Urinary bladder (tissue), 4 donors: Measurements from ENCODE around the gene FOXD3. TPM values are rescaled to one million over a fixed set of nuclear protein-coding genes. Genes with fewer than 3 reads are reported as not detected.

Source experiments
- DNase-seq: peaks from one replicate; pipeline ENCODE4 v3.0.0-alpha.2; 2015; ENCODE audit errors: extremely low spot score
- H3K27ac ChIP-seq: one replicate; pipeline ENCODE4 v1.5.1; 2013; ENCODE audit warnings: low read depth, mild to moderate bottlenecking, moderate library complexity
- H3K36me3 ChIP-seq: one replicate; pipeline ENCODE4 v1.6.1; 2013; ENCODE audit warnings: mild to moderate bottlenecking, moderate library complexity; ENCODE audit not compliant: insufficient read depth
- H3K4me1 ChIP-seq: one replicate; pipeline ENCODE4 v1.6.1; 2013; ENCODE audit warnings: mild to moderate bottlenecking, moderate library complexity; ENCODE audit not compliant: insufficient read depth
- H3K4me3 ChIP-seq: one replicate; pipeline ENCODE4 v1.5.1; 2013; ENCODE audit warnings: low read depth, low read length
- WGBS: extraction: QIAGEN DNeasy Blood & Tissue Kit; methylation state at CpG from one replicate; pipeline ENCODE4 v1.1.7; 2013; 5-methylcytosine and 5-hydroxymethylcytosine counted together
- polyA plus RNA-seq: library from polyadenylated mRNA; stranded (reverse); fragments of 200-250 nt; gene quantifications from one replicate; pipeline ENCODE4 v1.2.3, GENCODE V29; 2013
- total RNA-seq: library from RNA; depleted of rRNA; stranded (reverse); fragments of >200 nt; gene quantifications from one replicate; pipeline ENCODE4 v1.2.3, GENCODE V29; 2014
- donor health status: healthy with polysubstance abuse.
- donor health status: healthy.

Gene FOXD3
- total RNA-seq (2.9 TPM), polyA plus RNA-seq (1.1 TPM)

DNA sequence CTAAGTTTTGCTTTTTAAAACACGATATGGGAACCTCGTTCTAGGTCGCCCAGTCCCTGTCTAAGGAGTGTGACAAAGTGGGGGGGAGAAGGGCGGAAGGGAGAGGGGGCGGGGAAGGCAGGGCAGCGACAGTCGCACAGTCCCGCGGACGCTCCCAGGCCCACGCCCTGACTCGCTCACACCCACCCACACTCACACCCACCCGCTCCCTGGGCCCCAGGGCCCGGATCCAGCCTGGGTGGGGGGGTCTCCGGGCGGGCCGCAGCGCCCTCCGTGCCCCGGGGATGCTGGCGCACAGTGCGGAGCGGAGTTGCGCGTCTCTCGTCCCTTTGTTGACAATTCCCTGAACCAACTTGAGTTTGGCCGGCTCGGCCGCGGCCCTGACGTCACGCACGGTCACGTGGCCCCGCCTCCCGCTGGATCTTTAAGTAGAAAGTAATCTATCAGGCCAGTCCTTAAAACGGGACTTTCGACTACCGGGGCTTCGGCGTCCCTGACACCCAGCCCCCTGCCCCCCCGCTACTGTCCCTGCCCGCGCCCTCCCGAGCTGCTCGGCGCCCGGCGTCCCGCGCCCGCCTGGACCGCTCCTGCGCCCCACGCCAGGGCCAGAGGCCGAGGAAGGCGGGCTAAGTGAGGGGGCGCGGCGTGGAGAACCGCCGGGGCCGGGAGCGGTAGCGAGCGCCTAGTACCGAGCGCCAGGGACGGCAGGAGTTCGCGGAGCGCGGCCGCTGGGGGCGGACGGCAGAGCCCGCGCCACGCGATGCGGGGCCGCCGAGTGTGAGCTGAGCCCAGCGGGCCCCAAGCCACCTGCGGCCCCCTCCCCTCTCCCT is at the start of gene FOXD3:
Gene FOXD3, plus strand, starts transcription at position 454 of the 830 bp plus-strand sequence. CDS start 492 bp downstream, outside the sequence.
- under 1% methylated on average over 85 of the region's 85 CpGs for WGBS
- no peak within 1 kb of the TSS for H3K27ac ChIP-seq
- no peak for DNase-seq
- H3K36me3 ChIP-seq = no peaks in the 10 kb centered on the region
- peaks cover 5% of the 10 kb centered on the region for H3K4me1 ChIP-seq
- peak within 1 kb of the TSS; percentile 58 for H3K4me3 ChIP-seq

DNA sequence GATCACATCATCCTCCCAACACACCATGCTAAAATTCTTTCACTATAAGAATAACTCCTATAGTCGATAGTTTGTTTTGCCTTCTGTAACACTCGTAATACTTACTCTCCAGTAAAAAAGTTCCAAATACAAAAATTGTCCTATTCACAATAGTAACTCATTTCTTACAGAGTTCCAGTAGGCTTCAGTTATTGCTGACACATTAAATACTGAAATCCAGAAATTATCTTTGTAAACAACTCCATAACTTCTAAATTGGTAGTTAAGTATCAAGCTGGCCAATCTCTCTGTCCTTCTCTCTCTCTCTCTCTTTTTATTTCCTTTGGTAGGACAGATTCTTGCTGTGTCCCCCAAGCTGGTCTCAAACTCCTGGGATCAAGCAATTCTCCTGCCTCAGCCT is 49.6 kb upstream of the FOXD3 start:
- H3K4me3 ChIP-seq = no peak overlapping the region
- DNase-seq = no peak
- H3K27ac ChIP-seq = no peak overlapping the region

DNA sequence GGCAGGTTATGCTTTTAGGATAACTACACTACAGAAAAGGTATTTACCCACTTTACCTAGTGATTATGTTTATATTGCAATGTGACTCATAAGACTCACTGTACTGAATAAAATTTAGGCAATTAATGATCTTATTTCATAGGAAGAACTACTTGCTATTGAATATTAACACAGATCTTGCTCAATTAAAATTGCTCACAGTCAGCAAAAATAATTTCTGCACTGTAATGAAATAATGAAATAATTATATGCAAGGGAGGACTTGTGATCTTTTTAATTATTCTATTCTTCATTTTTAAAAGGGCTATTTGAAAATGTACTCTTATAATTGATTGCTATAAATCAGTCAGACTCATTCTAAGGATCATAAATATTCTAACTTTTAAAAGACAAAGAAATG is 48.0 kb upstream of the FOXD3 start:
- H3K4me1 ChIP-seq = no peaks in the 10 kb centered on the region
- DNase-seq = no peak
- no peaks in the 10 kb centered on the region for H3K36me3 ChIP-seq
- no peak overlapping the region for H3K4me3 ChIP-seq
- no peak overlapping the region for H3K27ac ChIP-seq

More for the DNA sequence above, 49.6 kb upstream of the FOXD3 start:
- H3K36me3 ChIP-seq = no peaks in the 10 kb centered on the region
- H3K4me1 ChIP-seq = no peaks in the 10 kb centered on the region
- WGBS = 79% methylated on average over 2 of the region's 2 CpGs

DNA sequence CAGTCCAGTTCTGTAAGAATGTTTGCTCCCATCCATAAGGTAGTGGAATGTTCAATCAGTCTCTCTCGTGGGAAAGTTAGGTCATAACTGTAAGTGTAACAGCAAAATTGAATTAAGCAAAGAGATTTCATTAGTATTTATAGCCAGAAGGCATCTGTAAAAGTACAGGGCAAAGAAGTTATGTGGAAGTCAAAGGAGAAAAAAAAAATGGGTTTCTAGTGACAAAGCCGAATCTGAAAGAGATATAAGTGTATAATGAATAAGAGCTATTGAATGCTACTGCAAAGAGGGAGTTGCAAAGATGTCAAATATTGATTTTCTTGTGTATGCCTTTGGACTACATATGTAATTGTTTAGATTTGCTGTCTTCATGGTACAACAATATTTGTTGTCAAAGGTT is 47.4 kb upstream of the FOXD3 start:
- Histone ChIP-seq H3K27ac (no peak overlapping the region), H3K36me3 (no peaks in the 10 kb centered on the region), H3K4me1 (no peaks in the 10 kb centered on the region), H3K4me3 (no peak overlapping the region)
- 46% methylated on average over 2 of the region's 2 CpGs for WGBS
- no peak for DNase-seq

DNA sequence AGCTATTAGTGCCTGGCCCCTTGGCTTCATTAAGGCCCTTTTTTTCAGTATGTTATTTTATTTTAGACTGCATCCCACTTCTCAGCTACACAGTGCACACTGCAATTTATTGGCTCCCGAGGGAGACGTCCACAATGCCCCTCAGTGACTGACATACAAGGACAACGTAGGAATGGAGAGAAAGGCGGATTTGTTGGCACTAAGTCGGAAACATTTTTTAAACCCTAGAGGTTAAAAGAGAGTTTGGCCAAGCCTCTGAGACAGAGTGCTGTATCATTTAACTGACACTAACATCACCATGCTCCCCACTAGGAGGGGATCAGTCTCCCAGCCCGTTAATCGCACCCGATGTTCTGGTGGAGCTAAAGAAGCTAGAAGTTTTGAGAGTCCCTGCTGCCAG is 45.7 kb upstream of the FOXD3 start:
- Histone ChIP-seq H3K4me1 (no peaks in the 10 kb centered on the region), H3K4me3 (no peak overlapping the region), H3K36me3 (no peaks in the 10 kb centered on the region), H3K27ac (no peak overlapping the region)
- no peak for DNase-seq
- 34% methylated on average over 8 of the region's 8 CpGs for WGBS

DNA sequence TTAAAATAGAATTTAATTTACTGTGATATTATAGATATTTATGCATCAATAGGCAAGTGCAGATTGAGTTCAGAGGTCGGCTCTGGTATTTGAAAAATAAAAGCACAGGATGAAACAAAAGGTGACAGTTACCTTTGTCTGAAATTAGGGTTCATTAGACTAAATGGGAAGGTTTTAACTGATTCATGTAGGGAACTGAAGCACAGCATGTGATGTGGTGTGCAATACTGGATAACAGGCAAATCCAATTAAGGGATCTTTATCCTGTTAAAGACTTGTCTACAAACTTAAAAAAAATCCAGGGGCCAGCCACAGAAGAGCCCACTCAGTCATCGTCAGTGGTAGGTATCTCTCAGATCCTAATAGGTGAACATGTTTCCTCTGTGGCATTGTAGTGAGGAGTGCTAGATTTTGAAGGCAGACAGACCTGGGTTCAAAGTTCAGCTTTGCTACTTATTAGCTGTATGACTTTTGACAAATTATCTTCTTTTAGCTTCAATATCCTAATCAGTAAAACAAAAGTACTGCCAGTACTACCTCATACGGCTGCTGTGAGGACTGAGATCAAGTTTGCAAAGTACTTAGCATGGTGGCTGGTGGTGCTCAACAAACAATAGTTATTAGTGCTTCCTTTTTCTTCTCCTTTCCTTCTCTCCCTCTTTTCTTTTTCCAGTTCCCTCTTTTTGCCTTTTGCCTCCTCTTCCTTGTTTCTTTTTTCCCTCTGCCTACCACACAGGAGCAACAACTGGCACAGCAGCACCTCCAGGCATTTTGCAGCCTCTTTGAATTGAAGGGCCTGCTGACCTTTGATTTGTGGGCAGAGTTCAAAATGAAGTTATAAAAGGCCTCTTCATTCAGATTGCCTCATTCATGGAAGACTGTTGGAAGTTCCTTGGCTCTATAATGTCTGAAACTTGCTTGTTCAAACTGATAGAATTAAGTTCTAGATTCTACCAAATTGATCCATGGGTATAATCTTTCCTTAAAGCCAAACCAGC is 44.9 kb upstream of the FOXD3 start:
- no peaks in the 10 kb centered on the region for H3K4me1 ChIP-seq
- DNase-seq = no peak
- H3K36me3 ChIP-seq = no peaks in the 10 kb centered on the region
- no peak overlapping the region for H3K27ac ChIP-seq
- no peak overlapping the region for H3K4me3 ChIP-seq
- 68% methylated on average over 3 of the region's 3 CpGs for WGBS

DNA sequence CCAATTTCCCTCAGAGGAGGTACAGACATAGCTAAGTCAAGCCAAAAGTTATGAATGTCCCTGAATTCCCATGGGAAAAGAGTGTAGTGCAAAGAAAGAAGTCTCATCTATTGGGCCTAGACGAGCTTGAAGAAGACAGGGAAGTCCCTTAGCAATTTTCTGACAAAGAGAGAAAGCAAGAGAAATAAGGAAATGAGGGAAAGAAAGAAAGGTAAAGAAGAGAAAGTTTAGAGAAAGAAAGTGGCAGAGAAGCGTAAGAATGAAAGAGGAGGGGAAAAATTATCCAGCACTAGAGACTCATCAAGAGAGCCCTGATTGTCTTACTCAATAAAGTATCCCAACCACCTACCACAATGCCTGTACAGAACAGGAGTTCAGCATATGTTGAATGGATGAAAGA is 40.6 kb upstream of the FOXD3 start:
- Histone ChIP-seq H3K36me3 (no peaks in the 10 kb centered on the region), H3K4me1 (no peaks in the 10 kb centered on the region), H3K4me3 (no peak overlapping the region), H3K27ac (no peak overlapping the region)
- no peak for DNase-seq
- 80% methylated on average over 2 of the region's 2 CpGs for WGBS

DNA sequence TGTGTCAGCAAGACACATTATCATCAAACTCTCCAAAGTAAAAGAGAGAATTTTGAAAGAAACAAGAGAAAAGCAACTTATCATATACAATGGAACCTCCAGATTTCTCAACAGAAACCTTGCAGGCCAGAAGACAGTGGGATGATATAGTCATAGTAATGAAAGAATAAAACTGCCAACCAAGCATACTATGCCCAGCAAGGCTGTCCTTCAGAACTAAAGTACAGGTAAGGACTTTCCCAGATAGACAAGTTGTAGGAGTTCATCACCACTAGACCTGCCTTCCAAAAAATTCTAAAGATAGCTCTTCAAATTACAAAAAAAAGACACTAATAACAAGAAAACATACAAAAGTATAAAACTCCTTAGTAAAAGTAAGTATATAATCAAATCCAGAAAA is 33.2 kb upstream of the FOXD3 start:
- no peak for DNase-seq
- no peak overlapping the region for H3K4me3 ChIP-seq
- H3K27ac ChIP-seq = no peak overlapping the region
- H3K4me1 ChIP-seq = no peaks in the 10 kb centered on the region
- H3K36me3 ChIP-seq = no peaks in the 10 kb centered on the region

DNA sequence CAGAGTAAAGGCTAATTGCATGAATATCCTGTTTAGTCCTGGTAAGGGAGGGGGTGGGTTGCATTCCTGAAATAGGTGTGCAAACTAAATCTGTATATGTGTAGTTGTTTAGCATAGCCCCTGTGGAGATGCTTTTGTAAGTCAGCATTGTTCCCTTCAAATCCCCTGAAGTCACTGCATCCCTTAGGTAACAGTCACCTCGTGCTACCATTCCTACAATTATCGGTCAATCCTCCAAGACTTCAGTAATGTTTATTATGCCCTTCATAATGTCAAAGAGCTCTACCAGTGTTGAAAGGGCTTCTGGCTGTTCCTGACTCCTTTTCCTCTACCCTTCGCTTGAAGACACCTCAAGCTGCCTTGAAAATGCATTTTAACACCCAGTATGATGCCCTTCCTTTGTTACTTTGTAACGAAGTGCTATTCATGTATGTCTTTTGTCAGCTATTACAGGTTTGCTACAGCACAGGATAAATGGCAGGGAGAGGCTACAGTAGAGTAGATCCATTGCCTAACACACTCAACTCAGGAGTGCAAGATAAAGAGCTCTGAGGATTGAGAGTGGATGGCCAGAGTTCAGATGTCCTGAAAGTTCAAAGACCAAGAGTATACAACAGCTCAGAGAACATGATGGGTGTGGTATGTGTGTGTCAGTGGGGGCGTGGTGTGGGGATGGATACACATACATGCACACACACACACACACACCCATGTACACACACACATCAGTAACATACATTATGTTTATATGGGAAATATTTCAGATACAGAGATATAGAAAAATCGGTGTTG is 27.4 kb upstream of the FOXD3 start:
- Histone ChIP-seq H3K4me1 (no peaks in the 10 kb centered on the region), H3K36me3 (no peaks in the 10 kb centered on the region), H3K27ac (no peak overlapping the region), H3K4me3 (no peak overlapping the region)
- 27% methylated on average over 6 of the region's 6 CpGs for WGBS
- no peak for DNase-seq

DNA sequence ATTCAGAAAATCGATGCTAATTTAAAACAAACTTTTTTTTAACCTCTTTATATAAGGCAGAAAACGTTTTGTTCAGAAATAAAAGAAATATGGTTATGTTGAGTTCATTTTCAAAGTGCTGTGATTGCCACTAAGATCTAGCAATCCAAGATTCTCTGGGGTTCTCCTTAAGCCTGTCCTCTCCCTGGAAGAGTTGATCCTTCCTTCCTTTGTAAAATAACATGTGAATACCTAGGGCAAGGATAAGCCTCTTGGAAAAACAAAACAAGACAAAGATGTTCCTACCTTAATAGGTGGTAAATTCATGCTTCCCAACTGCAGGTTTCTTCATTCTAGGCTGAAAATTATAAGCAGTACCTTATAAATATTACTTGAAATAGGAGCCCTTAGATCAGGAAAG is 18.0 kb upstream of the FOXD3 start:
- H3K36me3 ChIP-seq = no peaks in the 10 kb centered on the region
- DNase-seq = no peak
- no peaks in the 10 kb centered on the region for H3K4me1 ChIP-seq
- WGBS = 21% methylated on average over 2 of the region's 2 CpGs
- no peak overlapping the region for H3K4me3 ChIP-seq
- H3K27ac ChIP-seq = no peak overlapping the region

DNA sequence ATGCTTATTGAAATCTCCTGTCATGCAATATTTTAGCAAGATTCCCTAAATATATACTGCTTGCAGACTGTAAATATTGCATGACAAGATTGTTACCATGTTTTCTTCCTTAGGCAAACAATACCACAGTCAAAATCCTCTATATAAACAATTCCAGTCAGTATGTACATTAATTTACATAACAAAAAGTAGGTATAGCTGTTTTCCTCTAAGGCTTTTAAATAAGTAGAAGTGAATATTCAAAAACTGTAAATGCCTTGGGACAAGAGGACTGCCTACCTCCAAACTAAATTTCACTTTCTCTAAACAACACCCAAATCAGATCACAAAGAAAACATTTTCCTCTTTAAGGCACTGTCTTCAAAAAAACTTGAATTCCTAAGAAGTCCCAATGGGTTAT is 17.3 kb upstream of the FOXD3 start:
- H3K4me3 ChIP-seq = no peak overlapping the region
- no peaks in the 10 kb centered on the region for H3K4me1 ChIP-seq
- H3K27ac ChIP-seq = no peak overlapping the region
- no peaks in the 10 kb centered on the region for H3K36me3 ChIP-seq
- no peak for DNase-seq

DNA sequence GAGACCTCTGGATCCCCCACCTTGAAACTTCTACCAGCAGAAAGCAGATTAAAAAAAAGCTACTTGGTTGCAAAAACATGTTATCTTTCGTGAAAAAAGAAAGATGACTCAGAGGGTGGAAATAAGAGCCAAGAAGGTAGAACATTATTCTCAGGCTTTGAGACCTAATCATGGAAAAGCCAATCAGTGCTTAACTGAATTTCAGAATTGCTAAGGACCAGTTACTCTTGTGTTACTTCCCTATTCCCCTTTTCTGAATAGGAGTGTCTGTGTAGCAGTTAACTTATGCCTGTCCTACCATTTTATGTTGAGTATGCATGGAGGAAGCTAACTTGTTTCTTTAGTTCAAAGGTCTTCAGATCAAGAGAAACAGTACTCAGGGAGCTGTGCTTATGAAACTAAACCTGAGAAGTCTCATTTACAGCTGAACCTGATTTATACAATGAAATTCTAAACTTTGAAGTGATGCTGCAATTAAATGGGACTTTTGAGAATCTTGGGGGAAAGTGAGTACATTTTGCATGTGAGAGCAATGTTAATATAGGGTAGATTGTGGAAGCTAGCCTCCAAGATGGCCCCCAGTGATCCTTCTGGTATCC is 15.1 kb upstream of the FOXD3 start:
- H3K36me3 ChIP-seq = no peaks in the 10 kb centered on the region
- no peak overlapping the region for H3K27ac ChIP-seq
- 78% methylated on average over 1 of the region's 1 CpG for WGBS
- no peaks in the 10 kb centered on the region for H3K4me1 ChIP-seq
- H3K4me3 ChIP-seq = no peak overlapping the region
- DNase-seq = no peak

DNA sequence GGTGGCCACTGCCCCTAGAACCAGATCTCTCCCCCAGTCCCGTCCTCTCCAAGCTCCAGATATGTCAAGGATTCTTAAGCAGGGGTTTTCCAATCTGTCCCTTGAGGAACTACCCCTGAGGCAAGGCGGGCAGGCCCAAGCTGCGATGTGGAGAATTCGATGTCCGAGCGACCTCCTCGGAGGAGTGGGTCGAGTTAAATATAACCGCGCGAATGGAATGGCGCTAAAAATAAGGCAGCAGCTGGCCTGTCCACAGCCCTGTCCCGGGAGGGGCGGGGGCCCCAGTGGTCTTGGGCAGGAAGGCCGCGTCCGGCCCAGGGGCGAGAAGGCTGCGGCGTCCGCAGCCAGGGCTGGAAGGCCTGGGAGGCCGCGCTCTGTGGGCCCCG is 5.8 kb upstream of the FOXD3 start:
- no peaks in the 10 kb centered on the region for H3K36me3 ChIP-seq
- H3K4me1 ChIP-seq = no peaks in the 10 kb centered on the region
- no peak overlapping the region for H3K4me3 ChIP-seq
- DNase-seq = no peak
- 22% methylated on average over 24 of the region's 24 CpGs for WGBS
- H3K27ac ChIP-seq = no peak overlapping the region
